Cardiac fibroblast (primary cell): ENCODE data around the gene PITPNM3.

Source experiments
- DNase-seq, 2 donors: peaks; one replicate each; pipeline versions ENCODE4 v3.0.0 to v3.0.0-alpha.2; 2010; ENCODE audit warnings: low read depth in 2 of 2
- H3K4me3 ChIP-seq, 2 donors: replicated peaks in 1 of 2; 1 replicate in 1 of 2; 2 replicates in 1 of 2; pipeline ENCODE4 v1.5.1; 2011; ENCODE audit warnings: low read depth in 2 of 2, low read length in 2 of 2, mild to moderate bottlenecking in 2 of 2, moderate library complexity in 1 of 2
- CTCF ChIP-seq: IDR thresholded peaks from one replicate; pipeline ENCODE4 v1.5.1; 2011; ENCODE audit warnings: low read depth, mild to moderate bottlenecking, low read length, inconsistent platforms

PITPNM3 gene

DNA sequence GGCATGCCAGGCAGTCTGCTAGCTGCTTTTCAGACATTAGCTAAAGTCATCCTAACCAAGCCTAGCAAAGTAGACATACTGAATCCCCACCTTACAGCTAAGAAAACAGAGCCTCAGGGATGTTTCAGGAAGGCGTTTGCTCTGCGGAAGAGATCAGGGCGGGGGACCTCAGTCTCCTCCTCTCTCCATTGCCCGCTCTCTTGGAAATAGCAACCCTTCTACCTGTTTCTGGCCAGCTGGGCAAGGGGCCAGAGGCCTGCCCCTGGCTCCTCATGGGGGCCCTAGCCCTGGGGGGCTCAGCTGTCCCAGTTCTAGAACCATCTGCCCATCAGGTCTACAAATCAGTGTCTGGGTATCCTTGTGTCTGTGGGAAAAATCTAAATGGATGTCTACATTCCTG lies 14.5 kb downstream of the PITPNM3 start:
- H3K4me3 ChIP-seq, result no peak overlapping the region
- TF ChIP-seq CTCF, result no peak
- DNase-seq, result no peak

GRCh38 chr17:6539871-6540270 lies 16.5 kb downstream of the PITPNM3 start:
- no peak for TF ChIP-seq CTCF
- DNase-seq, result no peak
- H3K4me3 ChIP-seq, result no peak overlapping the region

DNA sequence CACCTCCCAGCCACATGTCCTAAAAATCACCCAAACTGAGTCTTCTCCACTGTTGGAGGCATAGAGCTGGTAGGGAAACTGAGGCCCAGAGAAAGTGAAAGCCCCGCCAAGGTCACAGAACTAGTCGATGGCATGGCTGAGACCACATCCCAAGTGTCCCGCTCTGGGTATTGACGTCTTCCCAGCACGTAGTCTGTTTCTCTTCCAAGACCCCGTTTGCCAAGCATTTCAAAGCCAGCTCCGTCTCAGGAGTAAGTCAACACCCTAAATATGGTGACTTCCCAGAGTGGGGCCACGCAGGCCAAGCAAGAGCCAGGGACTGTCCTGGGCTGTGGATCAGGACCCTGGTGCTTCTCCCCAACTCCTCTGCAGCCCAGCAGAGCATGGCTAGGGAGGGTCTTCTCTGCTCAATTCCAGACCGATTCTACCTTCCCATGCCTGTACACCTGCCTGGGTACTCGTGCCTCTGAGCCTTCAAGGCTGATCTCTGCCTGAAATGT lies 19.7 kb downstream of the PITPNM3 start:
- no peak overlapping the region for H3K4me3 ChIP-seq
- DNase-seq, result no peak
- no peak for TF ChIP-seq CTCF

- TF ChIP-seq CTCF, result no peak
- no peak for DNase-seq
- no peak overlapping the region for H3K4me3 ChIP-seq
These were observed 20.3 kb downstream of the PITPNM3 start for GRCh38 chr17:6536053-6536452.

DNA sequence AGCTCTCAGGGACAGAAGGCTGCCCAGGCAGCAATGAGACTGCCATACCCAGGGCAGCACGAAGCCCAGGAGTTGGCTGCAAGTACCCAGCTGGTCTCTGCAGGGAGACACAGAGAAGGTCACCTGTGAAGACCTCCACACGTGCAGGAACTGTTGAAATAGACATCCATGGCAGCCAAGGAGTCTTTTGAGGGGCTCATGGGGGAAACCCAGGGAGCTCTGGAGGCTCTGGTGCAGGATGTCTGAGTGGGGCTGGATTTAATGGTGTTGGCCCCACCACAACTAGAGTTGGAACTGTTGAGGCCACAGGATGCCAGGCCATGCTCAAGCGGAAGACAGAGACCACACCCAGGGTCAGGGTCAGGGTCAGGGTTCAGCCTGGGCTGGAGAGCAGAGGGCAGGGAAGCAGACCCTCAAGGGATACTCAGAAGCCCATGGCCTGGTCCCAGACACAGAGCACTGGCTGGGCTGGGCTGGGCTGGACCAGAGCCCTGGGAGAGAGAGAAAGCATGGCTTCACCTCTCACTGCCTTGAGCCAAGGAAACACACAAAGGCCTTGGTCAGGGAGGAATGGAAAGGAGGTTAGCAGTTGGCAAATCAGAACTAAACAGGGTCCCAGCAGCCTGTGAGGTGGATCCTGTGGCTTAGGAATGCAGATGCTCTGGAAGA lies 21.4 kb downstream of the PITPNM3 start:
- no peak overlapping the region for H3K4me3 ChIP-seq
- no peak for TF ChIP-seq CTCF
- no peak for DNase-seq

GRCh38 chr17:6532441-6532885 lies 23.9 kb downstream of the PITPNM3 start:
- no peak for DNase-seq
- H3K4me3 ChIP-seq, result no peak overlapping the region
- TF ChIP-seq CTCF, result no peak

GRCh38 chr17:6531575-6531974 lies 24.8 kb downstream of the PITPNM3 start:
- DNase-seq, result no peak
- no peak overlapping the region for H3K4me3 ChIP-seq
- TF ChIP-seq CTCF, result no peak
